SK-N-SH (cell line): ENCODE results near the gene UCKL1. TPM values are rescaled to one million over a fixed set of nuclear protein-coding genes. Genes with fewer than 3 reads are reported as not detected.
A peak's percentile ranks its signal among the peaks of the same experiment; 100 is the strongest.

Experiments used
- CTCF ChIA-PET: fragments of 300-600, 350-600 bp; formaldehyde crosslinking; extraction: SDS; loops from one replicate; lab custom pipeline; 2021; lab: Yijun Ruan, JAX
- POLR2A ChIA-PET: fragments of 350-600 bp; sonication (Branson Sonifier 250); formaldehyde crosslinking; extraction: SDS; loops from one replicate; lab custom pipeline; 2020; ENCODE audit warnings: antibody characterized with exemption, inconsistent platforms; lab: Yijun Ruan, JAX
- DNase-seq: peaks from one replicate; pipeline ENCODE4 v3.0.0; 2012
- H2AFZ ChIP-seq: fragments of 200-600 bp; sonication (generic); 2 replicates; pipeline ENCODE4 v1.8.1; 2016; ENCODE audit warnings: antibody characterized with exemption, mild to moderate bottlenecking, low read depth
- H3F3A ChIP-seq: fragments of 200-600 bp; sonication (generic); replicated peaks from 2 replicates; pipeline ENCODE3; 2016; ENCODE audit warnings: antibody characterized with exemption, mild to moderate bottlenecking; ENCODE audit not compliant: insufficient read depth
- H3K27ac ChIP-seq, 2 experiments: fragments of 200-500 bp in 1 of 2; fragments of 200-600 bp in 1 of 2; sonication (Bioruptor generic) in 1 of 2; sonication (generic), shearing (Covaris generic) in 1 of 2; 2 replicates each; pipeline versions ENCODE4 v1.5.1 to v1.6.1; 2014 to 2016; ENCODE audit warnings: low read depth in 2 of 2, inconsistent platforms in 1 of 2, low read length in 1 of 2, mild to moderate bottlenecking in 1 of 2, mixed read lengths in 1 of 2
- H3K27me3 ChIP-seq: fragments of 200-600 bp; sonication (generic), shearing (Covaris generic); 2 replicates; pipeline ENCODE4 v1.6.1; 2016; ENCODE audit warnings: mixed run types; ENCODE audit not compliant: insufficient read depth
- H3K36me3 ChIP-seq, 2 experiments: fragments of 200-500 bp in 1 of 2; fragments of 200-600 bp in 1 of 2; sonication (Bioruptor generic) in 1 of 2; sonication (generic) in 1 of 2; replicated peaks in 1 of 2; 2 replicates each; pipeline versions ENCODE3 to v1.5.1; 2014 to 2016; ENCODE audit warnings: low read length in 1 of 2, mild to moderate bottlenecking in 1 of 2; ENCODE audit not compliant: insufficient read depth in 2 of 2, control insufficient read depth in 1 of 2
- H3K4me1 ChIP-seq, 2 experiments: fragments of 200-500 bp in 1 of 2; fragments of 200-600 bp in 1 of 2; sonication (Bioruptor generic) in 1 of 2; sonication (generic), shearing (Covaris generic) in 1 of 2; 2 replicates each; pipeline versions ENCODE4 v1.5.1 to v1.6.1; 2014 to 2016; ENCODE audit warnings: low read depth in 1 of 2, low read length in 1 of 2, mixed run types in 1 of 2; ENCODE audit not compliant: insufficient read depth in 2 of 2, control insufficient read depth in 1 of 2
- H3K4me2 ChIP-seq: fragments of 200-600 bp; sonication (generic), shearing (Covaris generic); 2 replicates; pipeline ENCODE4 v1.6.1; 2017; ENCODE audit warnings: mixed run types
- H3K4me3 ChIP-seq, 2 experiments: fragments of 200-500 bp in 1 of 2; fragments of 200-600 bp in 1 of 2; sonication (Bioruptor generic) in 1 of 2; sonication (generic), shearing (Covaris generic) in 1 of 2; 2 replicates each; pipeline versions ENCODE4 v1.5.1 to v1.8.1; 2014 to 2016; ENCODE audit warnings: low read depth in 2 of 2, inconsistent platforms in 1 of 2, low read length in 1 of 2, mild to moderate bottlenecking in 1 of 2, mixed read lengths in 1 of 2, moderate library complexity in 1 of 2
- H3K79me2 ChIP-seq: fragments of 200-600 bp; sonication (generic); 2 replicates; pipeline ENCODE4 v1.8.1; 2017; ENCODE audit warnings: mild to moderate bottlenecking; ENCODE audit not compliant: insufficient read depth
- H3K9ac ChIP-seq: fragments of 200-600 bp; sonication (generic); 2 replicates; pipeline ENCODE4 v1.6.1; 2017; ENCODE audit warnings: mixed run types
- H3K9me2 ChIP-seq: fragments of 200-600 bp; sonication (generic); 2 replicates; pipeline ENCODE4 v1.6.1; 2017; ENCODE audit warnings: mixed run types
- H3K9me3 ChIP-seq: fragments of 200-600 bp; sonication (generic); 2 replicates; pipeline ENCODE4 v1.6.1; 2017; ENCODE audit warnings: mixed run types, mild to moderate bottlenecking, moderate library complexity
- H4K20me1 ChIP-seq: fragments of 200-600 bp; sonication (generic); 2 replicates; pipeline ENCODE4 v1.6.1; 2017; ENCODE audit warnings: mild to moderate bottlenecking, mixed run types; ENCODE audit not compliant: insufficient read depth
- EP300 ChIP-seq, 2 experiments: IDR thresholded peaks; 2 replicates each; pipeline versions ENCODE4 v1.4.0 to v1.6.1; 2012; ENCODE audit warnings: borderline replicate concordance in 1 of 2, low read depth in 1 of 2, low read length in 1 of 2
- FOSL2 ChIP-seq: IDR thresholded peaks from 2 replicates; pipeline ENCODE4 v1.4.0; 2012; ENCODE audit warnings: low read depth, mild to moderate bottlenecking, moderate library complexity, borderline replicate concordance
- GABPA ChIP-seq: IDR thresholded peaks from 2 replicates; pipeline ENCODE4 v1.4.0; 2012; ENCODE audit warnings: low read depth, mild to moderate bottlenecking
- GATA2 ChIP-seq: sonication (generic); formaldehyde crosslinking; IDR thresholded peaks from 2 replicates; pipeline ENCODE4 v1.5.0; 2020; ENCODE audit warnings: mild to moderate bottlenecking, missing genetic modification reagents
- MXI1 ChIP-seq: IDR thresholded peaks from 2 replicates; pipeline ENCODE4 v1.6.1; 2012; ENCODE audit warnings: mild to moderate bottlenecking, low read depth, low read length, improper control_type of control experiment
- NFIC ChIP-seq: IDR thresholded peaks from 2 replicates; pipeline ENCODE4 v1.4.0; 2012; ENCODE audit warnings: borderline replicate concordance
- NRF1 ChIP-seq: IDR thresholded peaks from 2 replicates; pipeline ENCODE4 v1.6.1; 2012; ENCODE audit warnings: low read depth, mild to moderate bottlenecking, low read length
- RAD21 ChIP-seq: IDR thresholded peaks from 2 replicates; pipeline ENCODE4 v1.6.1; 2012; ENCODE audit warnings: mild to moderate bottlenecking, low read length
- SIN3A ChIP-seq: IDR thresholded peaks from 2 replicates; pipeline ENCODE4 v1.6.1; 2012; ENCODE audit warnings: low read depth, mild to moderate bottlenecking, low read length, moderate library complexity, borderline replicate concordance
- SMC3 ChIP-seq: IDR thresholded peaks from 2 replicates; pipeline ENCODE4 v1.6.1; 2012; ENCODE audit warnings: low read depth, low read length, improper control_type of control experiment
- TCF12 ChIP-seq: IDR thresholded peaks from 2 replicates; pipeline ENCODE4 v1.4.0; 2012
- WGBS: methylation state at CpG from one replicate; pipeline ENCODE4 v1.1.6; 2017; ENCODE audit warnings: low lambda C conversion rate; 5-methylcytosine and 5-hydroxymethylcytosine counted together
- polyA plus RNA-seq, 3 experiments: library from polyadenylated mRNA; depleted of rRNA; stranded (reverse); fragments of >200 nt; gene quantifications; 2 replicates each; pipeline ENCODE4 v1.2.3, GENCODE V29; 2012
- TF ChIP-seq, protein P1 (sequence below): IDR thresholded peaks from 2 replicates; pipeline ENCODE4 v1.4.0; 2012; ENCODE audit warnings: low read depth
- TF ChIP-seq, protein P2 (sequence below): fragments of 200-600 bp; sonication (generic); IDR thresholded peaks from 2 replicates; pipeline ENCODE4 v1.6.1; 2017; ENCODE audit warnings: antibody characterized with exemption, mild to moderate bottlenecking, moderate library complexity
- TF ChIP-seq, protein P3 (sequence below): fragments of 150-350 bp; IDR thresholded peaks from 2 replicates; pipeline ENCODE4 v1.6.1; 2016; ENCODE audit warnings: mild to moderate bottlenecking, low read depth, low read length

UCKL1 gene
- polyA plus RNA-seq, 1 of the 3 experiments (the other 2 are of a cell fraction), result 71.6 TPM

DNA sequence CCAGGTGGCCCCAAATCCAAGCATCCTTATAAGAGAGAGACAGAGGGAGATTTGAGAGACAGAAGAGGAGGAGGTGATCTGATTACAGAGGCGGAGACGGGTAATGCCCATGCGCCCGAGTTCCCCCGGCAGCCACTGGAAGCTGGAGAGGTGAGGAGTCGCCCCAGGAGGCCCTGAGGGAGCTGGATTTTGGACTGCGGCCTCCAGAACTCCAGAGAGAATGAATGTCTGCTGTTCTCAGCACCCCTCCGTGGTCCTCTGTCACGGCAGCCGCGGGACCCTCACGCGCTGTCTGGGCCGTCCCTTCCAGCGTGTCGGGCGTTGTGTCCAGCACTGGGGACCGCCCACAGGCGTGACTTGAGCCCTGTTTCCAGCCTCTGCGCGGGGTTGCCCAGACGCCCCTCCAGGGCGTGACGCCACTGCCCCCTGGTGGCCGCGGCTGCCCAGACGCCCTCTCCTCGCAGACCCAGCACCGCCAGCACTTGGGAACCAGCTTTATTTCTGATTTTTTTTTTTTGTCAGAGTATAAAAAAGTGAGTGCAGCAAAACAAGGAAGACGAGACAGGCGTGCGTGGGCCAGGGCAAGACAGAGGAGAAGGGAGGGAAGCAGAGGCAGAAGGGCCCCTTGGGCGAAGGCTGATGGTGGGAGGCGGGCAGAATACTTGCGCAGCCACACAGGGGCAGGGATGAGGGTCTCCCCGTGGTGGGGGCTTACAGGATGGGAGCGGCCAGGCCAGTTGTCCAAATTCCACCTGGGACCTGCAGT is 17.6 kb upstream of the UCKL1 start:
- DNase-seq, result peak; percentile 95
- H3K9me3 ChIP-seq, result no peaks in the 10 kb centered on the region
- TF ChIP-seq, protein P1, sequence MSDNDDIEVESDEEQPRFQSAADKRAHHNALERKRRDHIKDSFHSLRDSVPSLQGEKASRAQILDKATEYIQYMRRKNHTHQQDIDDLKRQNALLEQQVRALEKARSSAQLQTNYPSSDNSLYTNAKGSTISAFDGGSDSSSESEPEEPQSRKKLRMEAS, result peak; percentile 57
- TF ChIP-seq SMC3 (peak; percentile 82), RAD21 (peak; percentile 91), SIN3A (peak; percentile 47; the same call in 1 of the 2 replicates), NRF1 (peak; percentile 38; the same call in 1 of the 2 replicates), GATA2 (CRISPR knock-in tag) (no peak), MXI1 (peak; percentile 93), FOSL2 (no peak)
- TF ChIP-seq, protein P2, sequence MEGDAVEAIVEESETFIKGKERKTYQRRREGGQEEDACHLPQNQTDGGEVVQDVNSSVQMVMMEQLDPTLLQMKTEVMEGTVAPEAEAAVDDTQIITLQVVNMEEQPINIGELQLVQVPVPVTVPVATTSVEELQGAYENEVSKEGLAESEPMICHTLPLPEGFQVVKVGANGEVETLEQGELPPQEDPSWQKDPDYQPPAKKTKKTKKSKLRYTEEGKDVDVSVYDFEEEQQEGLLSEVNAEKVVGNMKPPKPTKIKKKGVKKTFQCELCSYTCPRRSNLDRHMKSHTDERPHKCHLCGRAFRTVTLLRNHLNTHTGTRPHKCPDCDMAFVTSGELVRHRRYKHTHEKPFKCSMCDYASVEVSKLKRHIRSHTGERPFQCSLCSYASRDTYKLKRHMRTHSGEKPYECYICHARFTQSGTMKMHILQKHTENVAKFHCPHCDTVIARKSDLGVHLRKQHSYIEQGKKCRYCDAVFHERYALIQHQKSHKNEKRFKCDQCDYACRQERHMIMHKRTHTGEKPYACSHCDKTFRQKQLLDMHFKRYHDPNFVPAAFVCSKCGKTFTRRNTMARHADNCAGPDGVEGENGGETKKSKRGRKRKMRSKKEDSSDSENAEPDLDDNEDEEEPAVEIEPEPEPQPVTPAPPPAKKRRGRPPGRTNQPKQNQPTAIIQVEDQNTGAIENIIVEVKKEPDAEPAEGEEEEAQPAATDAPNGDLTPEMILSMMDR, result peak; percentile 98
- H3K9ac ChIP-seq, result no peak overlapping the region
- H3K4me2 ChIP-seq, result peak overlapping the region; percentile 50; the same call in 1 of the 2 replicates
- no peaks in the 10 kb centered on the region for H4K20me1 ChIP-seq
- 32% methylated on average over 23 of the region's 37 CpGs for WGBS
- ChIA-PET CTCF (interaction anchor here (0.6 to 4.5 kb wide), 83 partner anchors 8 to 1349 kb away, joined by 3 to 44 read pairs (median 4); partner anchors contain the start of genes GMEB2, OPRL1, PTK6 and RGS19), POLR2A (no interaction called here)
- no peaks in the 10 kb centered on the region for H3K36me3 ChIP-seq
- peak overlapping the region; percentile 48; the same call in 1 of the 2 replicates for H2AFZ ChIP-seq
- peak overlapping the region; percentile 7 to 12; a peak in 2 of 4 replicates for H3K4me3 ChIP-seq
- H3K27ac ChIP-seq, result no peak overlapping the region
- H3K79me2 ChIP-seq, result peaks cover 5% of the 10 kb centered on the region
- peaks cover 7% of the 10 kb centered on the region for H3F3A ChIP-seq
- peaks cover 5 to 17% of the 10 kb centered on the region in 2 experiments; a peak in 3 of 4 replicates for H3K4me1 ChIP-seq
- H3K9me2 ChIP-seq, result no peaks in the 10 kb centered on the region
- no peaks in the 10 kb centered on the region for H3K27me3 ChIP-seq

DNA sequence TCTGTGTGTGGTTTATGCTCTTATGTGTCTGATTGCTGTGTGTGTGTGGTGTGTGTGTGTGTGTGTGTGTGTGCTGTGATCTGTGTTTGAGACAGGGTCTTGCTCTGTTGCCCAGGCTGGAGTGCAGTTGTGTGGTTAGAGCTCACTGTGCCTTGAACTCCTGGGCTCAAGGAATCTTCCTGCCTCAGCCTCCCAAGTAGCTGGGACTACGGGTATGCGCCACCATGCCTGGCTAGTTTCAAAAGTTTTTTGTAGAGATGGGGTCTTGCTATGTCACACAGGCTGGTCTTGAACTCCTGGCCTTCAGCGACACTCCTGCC is 16.9 kb upstream of the UCKL1 start:
- Histone ChIP-seq H3K36me3 (peaks cover 0 to 2% of the 10 kb centered on the region in 2 experiments), H3K79me2 (peaks cover 12% of the 10 kb centered on the region), H3K27ac (no peak overlapping the region), H3K9me3 (no peaks in the 10 kb centered on the region), H3K9me2 (no peaks in the 10 kb centered on the region), H3K27me3 (no peaks in the 10 kb centered on the region), H3K9ac (no peak overlapping the region), H3K4me1 (peaks cover 10 to 19% of the 10 kb centered on the region in 2 experiments; a peak in 3 of 4 replicates), H4K20me1 (no peaks in the 10 kb centered on the region), H3K4me2 (no peak overlapping the region), H3K4me3 (no peak overlapping the region), H2AFZ (no peak overlapping the region), H3F3A (peaks cover 2% of the 10 kb centered on the region)
- POLR2A ChIA-PET, result no interaction called here
- TF ChIP-seq, protein P3, sequence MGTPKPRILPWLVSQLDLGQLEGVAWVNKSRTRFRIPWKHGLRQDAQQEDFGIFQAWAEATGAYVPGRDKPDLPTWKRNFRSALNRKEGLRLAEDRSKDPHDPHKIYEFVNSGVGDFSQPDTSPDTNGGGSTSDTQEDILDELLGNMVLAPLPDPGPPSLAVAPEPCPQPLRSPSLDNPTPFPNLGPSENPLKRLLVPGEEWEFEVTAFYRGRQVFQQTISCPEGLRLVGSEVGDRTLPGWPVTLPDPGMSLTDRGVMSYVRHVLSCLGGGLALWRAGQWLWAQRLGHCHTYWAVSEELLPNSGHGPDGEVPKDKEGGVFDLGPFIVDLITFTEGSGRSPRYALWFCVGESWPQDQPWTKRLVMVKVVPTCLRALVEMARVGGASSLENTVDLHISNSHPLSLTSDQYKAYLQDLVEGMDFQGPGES, result no peak
- TF ChIP-seq EP300 (IDR thresholded peaks at IDR 0.05; ENCODE audit: borderline replicate concordance in 1 of 2, low read depth in 1 of 2, low read length in 1 of 2) (no peak), NFIC (no peak), GABPA (no peak), TCF12 (no peak)
- 95% methylated on average over 3 of the region's 3 CpGs for WGBS
- DNase-seq, result no peak
- CTCF ChIA-PET, result interaction anchor here (0.6 to 4.5 kb wide), 51 partner anchors 9 to 503 kb away, joined by 3 to 44 read pairs (median 4); partner anchors contain the start of genes OPRL1, PTK6, RGS19 and TPD52L2
